Measurements from ENCODE around the gene ARHGEF10L.

DNA sequence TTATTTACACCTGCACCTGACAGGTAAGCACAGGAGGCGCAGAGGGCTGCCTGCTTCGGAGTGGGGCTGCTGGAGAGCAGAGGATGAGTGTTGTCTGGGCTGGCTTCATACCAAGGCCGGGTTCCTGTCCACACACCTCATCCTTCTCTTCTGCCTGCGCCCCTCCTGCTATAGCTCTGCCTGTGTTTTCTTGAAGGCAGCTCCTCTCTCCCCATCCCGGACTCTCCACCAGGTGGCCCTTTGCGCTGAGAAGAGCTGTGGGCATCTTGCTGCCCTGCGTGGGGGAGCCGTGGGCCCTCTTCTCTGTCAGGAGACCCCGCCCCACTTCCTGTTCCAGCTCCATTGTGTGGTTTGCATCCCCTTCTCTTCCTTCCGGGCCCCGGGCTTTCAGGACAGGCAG is 35.0 kb downstream of the ARHGEF10L start:
- TF ChIP-seq, protein P1, sequence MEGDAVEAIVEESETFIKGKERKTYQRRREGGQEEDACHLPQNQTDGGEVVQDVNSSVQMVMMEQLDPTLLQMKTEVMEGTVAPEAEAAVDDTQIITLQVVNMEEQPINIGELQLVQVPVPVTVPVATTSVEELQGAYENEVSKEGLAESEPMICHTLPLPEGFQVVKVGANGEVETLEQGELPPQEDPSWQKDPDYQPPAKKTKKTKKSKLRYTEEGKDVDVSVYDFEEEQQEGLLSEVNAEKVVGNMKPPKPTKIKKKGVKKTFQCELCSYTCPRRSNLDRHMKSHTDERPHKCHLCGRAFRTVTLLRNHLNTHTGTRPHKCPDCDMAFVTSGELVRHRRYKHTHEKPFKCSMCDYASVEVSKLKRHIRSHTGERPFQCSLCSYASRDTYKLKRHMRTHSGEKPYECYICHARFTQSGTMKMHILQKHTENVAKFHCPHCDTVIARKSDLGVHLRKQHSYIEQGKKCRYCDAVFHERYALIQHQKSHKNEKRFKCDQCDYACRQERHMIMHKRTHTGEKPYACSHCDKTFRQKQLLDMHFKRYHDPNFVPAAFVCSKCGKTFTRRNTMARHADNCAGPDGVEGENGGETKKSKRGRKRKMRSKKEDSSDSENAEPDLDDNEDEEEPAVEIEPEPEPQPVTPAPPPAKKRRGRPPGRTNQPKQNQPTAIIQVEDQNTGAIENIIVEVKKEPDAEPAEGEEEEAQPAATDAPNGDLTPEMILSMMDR (IDR thresholded peaks at IDR 0.05) = peak; percentile 41
- TF ChIP-seq EZH2 (IDR thresholded peaks at IDR 0.05) = no peak

All from neural progenitor cell (in vitro differentiated cells).